PC-9 (cell line): ENCODE results near the gene SH3RF3. TPM values are rescaled to one million over a fixed set of nuclear protein-coding genes. Genes with fewer than 3 reads are reported as not detected.

Source experiments
- BruUV-seq: library from RNA; stranded (reverse); fragments of 400-500 nt; replicated peaks from 2 replicates; lab custom pipeline; 2021; lab: Mats Ljungman, UMichigan
- CTCF ChIA-PET: fragments of 300-600 bp; sonication (Branson Sonifier 250); formaldehyde crosslinking; loops from one replicate; lab custom pipeline; 2022; ENCODE audit warnings: antibody characterized with exemption; lab: Charles Lee
- POLR2A ChIA-PET: fragments of 300-600 bp; sonication (Branson Sonifier 250); formaldehyde crosslinking; loops from one replicate; lab custom pipeline; 2022; ENCODE audit warnings: antibody characterized with exemption; ENCODE audit not compliant: unreplicated experiment; lab: Charles Lee
- DNase-seq, 2 experiments: peaks; one replicate each; pipeline versions ENCODE4 v3.0.0 to v3.0.0-alpha.2; 2015 to 2022; ENCODE audit warnings: mixed read lengths in 1 of 2
- H2AFZ ChIP-seq: fragments of 200-600 bp; sonication (generic); 2 replicates; pipeline ENCODE4 v1.8.1; 2017; ENCODE audit warnings: antibody characterized with exemption
- H3F3A ChIP-seq: fragments of 200-600 bp; sonication (generic); 2 replicates; pipeline ENCODE4 v1.8.1; 2017; ENCODE audit warnings: antibody characterized with exemption, mild to moderate bottlenecking, low read depth; ENCODE audit not compliant: insufficient read depth
- H3K27ac ChIP-seq: fragments of 200-600 bp; sonication (generic); 2 replicates; pipeline ENCODE4 v1.6.1; 2016; ENCODE audit warnings: mixed run types
- H3K27me3 ChIP-seq: fragments of 200-600 bp; sonication (generic); 2 replicates; pipeline ENCODE4 v1.6.1; 2016; ENCODE audit warnings: low read depth, mixed run types; ENCODE audit not compliant: insufficient read depth
- H3K36me3 ChIP-seq: fragments of 200-600 bp; sonication (generic); 2 replicates; pipeline ENCODE4 v1.6.1; 2016; ENCODE audit warnings: low read depth, mixed run types
- H3K4me1 ChIP-seq: fragments of 200-600 bp; sonication (generic); replicated peaks from 2 replicates; pipeline ENCODE4 v1.6.1; 2016; ENCODE audit warnings: mixed run types; ENCODE audit not compliant: insufficient read depth
- H3K4me2 ChIP-seq: fragments of 200-600 bp; sonication (generic); 2 replicates; pipeline ENCODE4 v1.6.1; 2017; ENCODE audit warnings: mixed run types
- H3K4me3 ChIP-seq: fragments of 200-600 bp; sonication (generic); 2 replicates; pipeline ENCODE4 v1.6.1; 2016; ENCODE audit warnings: mixed run types
- H3K79me2 ChIP-seq: fragments of 200-600 bp; sonication (generic); 2 replicates; pipeline ENCODE4 v1.6.1; 2017; ENCODE audit warnings: low read depth, mixed run types
- H3K9me2 ChIP-seq: fragments of 200-600 bp; sonication (generic); 2 replicates; pipeline ENCODE4 v1.8.1; 2017; ENCODE audit warnings: mild to moderate bottlenecking; ENCODE audit not compliant: insufficient read depth
- H3K9me3 ChIP-seq: fragments of 200-600 bp; sonication (generic); 2 replicates; pipeline ENCODE4 v1.8.1; 2016; ENCODE audit warnings: low read depth; ENCODE audit not compliant: insufficient read depth
- H4K20me1 ChIP-seq: fragments of 200-600 bp; sonication (generic); 2 replicates; pipeline ENCODE4 v1.8.1; 2017; ENCODE audit not compliant: insufficient read depth
- EZH2 ChIP-seq: fragments of 200-600 bp; sonication (generic); IDR thresholded peaks from 2 replicates; pipeline ENCODE4 v1.8.0; 2017; ENCODE audit warnings: antibody characterized with exemption, low read depth
- intact Hi-C: fragments of 100-400 bp; cut with micrococcal nuclease; formaldehyde crosslinking; loops from one replicate; pipeline ENCODE4 v1.10.0; 2022; ENCODE audit not compliant: unreplicated experiment
- total RNA-seq: library from RNA; stranded (reverse); gene quantifications from 2 replicates; pipeline ENCODE4 v1.2.3, GENCODE V29; 2021
- TF ChIP-seq, protein P1 (sequence below): fragments of 200-600 bp; sonication (generic); conservative IDR thresholded peaks from 2 replicates; pipeline ENCODE4 v1.6.1; 2017; ENCODE audit warnings: mixed run types, antibody characterized with exemption, mild to moderate bottlenecking, moderate library complexity

SH3RF3 gene
- total RNA-seq, 1 experiment from 2014 or later: 6.1 TPM

DNA sequence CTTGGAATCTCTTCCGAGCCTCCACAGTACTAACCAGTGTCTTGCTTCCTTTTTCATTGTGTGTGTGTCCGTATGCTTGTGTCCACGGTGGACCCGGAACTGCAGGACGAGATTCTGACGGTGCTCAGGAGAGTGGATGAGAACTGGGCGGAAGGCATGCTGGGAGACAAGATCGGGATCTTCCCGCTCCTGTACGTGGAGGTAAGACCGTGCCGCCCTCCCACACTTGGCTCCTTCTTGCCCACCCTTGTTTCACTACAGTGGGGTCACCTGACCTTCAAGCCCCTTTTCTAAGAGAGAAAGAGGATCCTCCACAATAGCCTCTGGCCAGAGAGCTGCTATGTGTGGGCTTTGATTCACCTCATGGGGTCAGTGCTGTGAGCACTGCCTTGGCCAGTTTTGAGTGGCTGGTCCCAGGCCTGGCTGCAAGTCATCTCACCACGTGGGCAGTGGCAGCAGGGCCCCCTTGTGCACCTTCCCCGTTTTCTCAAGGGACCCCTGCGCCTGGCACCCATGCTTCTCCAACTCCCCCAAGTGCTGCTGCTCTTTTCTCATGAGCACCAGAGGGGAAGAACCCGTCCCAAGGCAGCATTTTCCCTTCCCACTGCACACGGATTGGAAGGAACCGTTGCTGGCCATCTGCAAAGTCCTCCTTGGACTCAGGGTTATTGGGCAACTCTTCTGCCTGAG is 242.6 kb downstream of the SH3RF3 start:
- Histone ChIP-seq H3K4me2 (no peak overlapping the region), H3K9me2 (no peaks in the 10 kb centered on the region), H4K20me1 (no peaks in the 10 kb centered on the region), H3K4me1 (peaks cover 9% of the 10 kb centered on the region; the same call in 1 of the 2 replicates), H2AFZ (no peak overlapping the region), H3K79me2 (no peaks in the 10 kb centered on the region), H3K27ac (no peak overlapping the region), H3K36me3 (no peaks in the 10 kb centered on the region), H3F3A (no peaks in the 10 kb centered on the region), H3K4me3 (no peak overlapping the region), H3K27me3 (no peaks in the 10 kb centered on the region), H3K9me3 (no peaks in the 10 kb centered on the region)
- no peak for DNase-seq
- no peak for TF ChIP-seq EZH2
- TF ChIP-seq, protein P1, sequence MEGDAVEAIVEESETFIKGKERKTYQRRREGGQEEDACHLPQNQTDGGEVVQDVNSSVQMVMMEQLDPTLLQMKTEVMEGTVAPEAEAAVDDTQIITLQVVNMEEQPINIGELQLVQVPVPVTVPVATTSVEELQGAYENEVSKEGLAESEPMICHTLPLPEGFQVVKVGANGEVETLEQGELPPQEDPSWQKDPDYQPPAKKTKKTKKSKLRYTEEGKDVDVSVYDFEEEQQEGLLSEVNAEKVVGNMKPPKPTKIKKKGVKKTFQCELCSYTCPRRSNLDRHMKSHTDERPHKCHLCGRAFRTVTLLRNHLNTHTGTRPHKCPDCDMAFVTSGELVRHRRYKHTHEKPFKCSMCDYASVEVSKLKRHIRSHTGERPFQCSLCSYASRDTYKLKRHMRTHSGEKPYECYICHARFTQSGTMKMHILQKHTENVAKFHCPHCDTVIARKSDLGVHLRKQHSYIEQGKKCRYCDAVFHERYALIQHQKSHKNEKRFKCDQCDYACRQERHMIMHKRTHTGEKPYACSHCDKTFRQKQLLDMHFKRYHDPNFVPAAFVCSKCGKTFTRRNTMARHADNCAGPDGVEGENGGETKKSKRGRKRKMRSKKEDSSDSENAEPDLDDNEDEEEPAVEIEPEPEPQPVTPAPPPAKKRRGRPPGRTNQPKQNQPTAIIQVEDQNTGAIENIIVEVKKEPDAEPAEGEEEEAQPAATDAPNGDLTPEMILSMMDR: no peak
- ChIA-PET POLR2A (no interaction called here), CTCF (no interaction called here)
- BruUV-seq: no TSS peak
- intact Hi-C loops: no loop called here

DNA sequence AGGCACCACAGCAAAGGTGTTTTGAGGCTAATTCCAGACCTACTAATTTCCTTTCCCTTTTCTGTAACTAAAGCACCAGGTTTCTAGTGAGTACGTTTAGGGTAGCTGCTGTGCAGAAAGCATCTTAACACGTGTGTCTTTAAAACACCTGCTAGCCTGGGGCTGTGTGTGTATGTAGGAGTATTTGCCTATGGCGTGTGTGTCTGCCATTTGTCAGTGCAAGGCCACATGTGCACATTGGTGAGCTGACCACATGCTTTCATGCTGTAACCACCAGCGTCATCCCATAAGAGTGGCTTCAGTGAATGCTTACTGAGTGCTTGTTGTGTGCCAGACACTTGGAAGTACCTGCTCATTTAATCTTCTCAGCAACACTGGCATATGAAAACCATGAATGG is 243.2 kb downstream of the SH3RF3 start:
- Histone ChIP-seq H3K36me3 (no peaks in the 10 kb centered on the region), H3K27me3 (no peaks in the 10 kb centered on the region), H3K4me1 (peaks cover 9% of the 10 kb centered on the region; the same call in 1 of the 2 replicates), H3K9me2 (no peaks in the 10 kb centered on the region), H2AFZ (no peak overlapping the region), H3K79me2 (no peaks in the 10 kb centered on the region), H3K9me3 (no peaks in the 10 kb centered on the region), H3K4me3 (no peak overlapping the region), H3K4me2 (no peak overlapping the region), H4K20me1 (no peaks in the 10 kb centered on the region; the same call in 1 of the 2 replicates), H3K27ac (no peak overlapping the region), H3F3A (no peaks in the 10 kb centered on the region)
- TF ChIP-seq EZH2: no peak
- TF ChIP-seq, protein P1: no peak
- POLR2A ChIA-PET: no interaction called here
- no peak for DNase-seq
- no TSS peak for BruUV-seq
- intact Hi-C loops: no loop called here
- CTCF ChIA-PET: no interaction called here

DNA sequence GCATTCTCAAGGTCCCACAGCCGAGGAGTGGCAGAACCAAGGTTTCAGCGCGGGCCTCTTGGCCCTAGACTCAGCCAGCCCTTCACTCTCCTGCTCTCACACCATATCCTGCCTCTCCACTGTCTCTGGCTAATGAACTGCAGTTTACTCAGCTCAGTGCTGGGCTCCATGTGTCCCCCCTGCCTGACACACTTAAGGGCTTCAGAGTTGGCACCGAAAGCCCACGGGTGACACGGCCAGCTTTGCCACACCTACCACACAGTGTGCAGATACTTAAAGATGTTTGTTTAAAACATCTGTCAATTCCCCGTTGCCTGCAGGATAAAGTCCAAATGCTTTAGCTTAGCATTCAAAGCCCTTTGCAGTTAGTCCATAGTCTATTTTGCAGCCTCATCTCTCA is 243.6 kb downstream of the SH3RF3 start:
- DNase-seq: no peak
- no peaks in the 10 kb centered on the region for H3K9me3 ChIP-seq
- H3K9me2 ChIP-seq: no peaks in the 10 kb centered on the region
- H3K36me3 ChIP-seq: no peaks in the 10 kb centered on the region
- H2AFZ ChIP-seq: no peak overlapping the region
- TF ChIP-seq EZH2: no peak
- TF ChIP-seq, protein P1: no peak
- H3K27me3 ChIP-seq: no peaks in the 10 kb centered on the region
- CTCF ChIA-PET: no interaction called here
- POLR2A ChIA-PET: no interaction called here
- H3K4me2 ChIP-seq: no peak overlapping the region
- BruUV-seq: no TSS peak
- H3F3A ChIP-seq: no peaks in the 10 kb centered on the region
- H3K4me1 ChIP-seq: peaks cover 9% of the 10 kb centered on the region; the same call in 1 of the 2 replicates
- no peak overlapping the region for H3K27ac ChIP-seq
- intact Hi-C loops: no loop called here
- no peaks in the 10 kb centered on the region; the same call in 1 of the 2 replicates for H4K20me1 ChIP-seq
- H3K79me2 ChIP-seq: no peaks in the 10 kb centered on the region
- H3K4me3 ChIP-seq: no peak overlapping the region
